Spleen (tissue), 7 donors: Measurements from ENCODE around the gene PGM3.

Experiments
- CTCF ChIP-seq, 11 experiments: fragments of 200-600 bp in 7 of 11; fragments of 450-650 bp in 4 of 11; sonication (generic) in 4 of 11; IDR thresholded peaks in 8 of 11; conservative IDR thresholded peaks in 3 of 11; 1 replicate in 7 of 11; 2 replicates in 4 of 11; pipeline versions ENCODE4 v1.4.0 to v1.8.0; 2016 to 2021; ENCODE audit warnings: antibody characterized with exemption in 11 of 11, inconsistent platforms in 4 of 11, mild to moderate bottlenecking in 1 of 11
- POLR2A ChIP-seq, 3 donors: fragments of 450-650 bp; IDR thresholded peaks; one replicate each; pipeline ENCODE4 v1.5.1; 2017; ENCODE audit warnings: antibody characterized with exemption in 3 of 3, mild to moderate bottlenecking in 1 of 3
- POLR2AphosphoS5 ChIP-seq, 3 donors: sonication (generic); formaldehyde crosslinking; IDR thresholded peaks; one replicate each; pipeline ENCODE4 v1.5.1; 2017; ENCODE audit warnings: antibody characterized with exemption in 3 of 3
- donor health status: DM: no; HTN: no; CAD: no; lungs with moderate emphysema.
- donor health status: DM: no; HTN: no; CAD: no.
- donor health status: DM: no; HTN: no; CAD: no.

DNA sequence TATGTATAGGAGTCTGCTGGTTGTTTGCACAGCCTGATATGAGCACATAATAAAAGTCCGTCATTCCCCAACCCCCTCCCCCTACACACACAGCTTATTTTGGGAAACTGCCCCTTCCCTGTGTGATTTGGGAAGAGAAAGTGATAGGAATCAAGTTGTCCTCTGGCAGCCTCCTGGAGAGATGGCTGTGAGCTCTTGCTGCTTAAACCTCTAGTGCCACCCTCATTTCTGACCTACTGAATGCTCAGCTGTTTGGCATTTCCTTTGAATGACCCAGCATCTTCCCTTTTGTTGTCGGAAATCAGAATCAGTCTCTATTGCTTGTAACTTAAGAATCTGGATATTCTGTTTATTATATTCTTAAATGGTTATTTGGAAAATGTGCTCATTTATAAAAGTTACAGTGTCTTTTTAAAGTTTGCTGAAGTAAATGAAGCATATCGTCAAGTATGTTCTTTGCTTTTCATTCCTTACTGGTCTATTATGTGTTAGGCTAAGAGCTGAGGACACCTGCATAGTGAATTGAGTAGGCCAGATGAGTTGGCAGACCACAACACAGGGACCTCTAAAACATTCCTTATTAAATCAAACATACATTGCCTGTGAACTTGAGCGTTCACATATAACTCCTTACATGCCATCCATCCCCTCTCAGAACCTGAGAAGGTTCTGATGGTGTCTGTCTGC is 5.6 kb upstream of the PGM3 start:
- TF ChIP-seq CTCF (IDR thresholded peaks at IDR 0.05 in 8 of 11, conservative IDR thresholded peaks at IDR 0.05 in 3 of 11) (no peak), POLR2AphosphoS5 (IDR thresholded peaks at IDR 0.05) (no peak), POLR2A (IDR thresholded peaks at IDR 0.05) (no peak)
